SH-SY5Y (cell line): ENCODE results near the gene CERT1.

Source experiments
- GATA2 ChIP-seq: IDR thresholded peaks from 2 replicates; pipeline ENCODE4 v1.6.1; 2011; ENCODE audit warnings: mild to moderate bottlenecking, low read depth, low read length
- GATA3 ChIP-seq: IDR thresholded peaks from 2 replicates; pipeline ENCODE4 v1.6.1; 2011; ENCODE audit warnings: low read depth, mild to moderate bottlenecking, low read length, moderate library complexity

Gene CERT1, protein sequence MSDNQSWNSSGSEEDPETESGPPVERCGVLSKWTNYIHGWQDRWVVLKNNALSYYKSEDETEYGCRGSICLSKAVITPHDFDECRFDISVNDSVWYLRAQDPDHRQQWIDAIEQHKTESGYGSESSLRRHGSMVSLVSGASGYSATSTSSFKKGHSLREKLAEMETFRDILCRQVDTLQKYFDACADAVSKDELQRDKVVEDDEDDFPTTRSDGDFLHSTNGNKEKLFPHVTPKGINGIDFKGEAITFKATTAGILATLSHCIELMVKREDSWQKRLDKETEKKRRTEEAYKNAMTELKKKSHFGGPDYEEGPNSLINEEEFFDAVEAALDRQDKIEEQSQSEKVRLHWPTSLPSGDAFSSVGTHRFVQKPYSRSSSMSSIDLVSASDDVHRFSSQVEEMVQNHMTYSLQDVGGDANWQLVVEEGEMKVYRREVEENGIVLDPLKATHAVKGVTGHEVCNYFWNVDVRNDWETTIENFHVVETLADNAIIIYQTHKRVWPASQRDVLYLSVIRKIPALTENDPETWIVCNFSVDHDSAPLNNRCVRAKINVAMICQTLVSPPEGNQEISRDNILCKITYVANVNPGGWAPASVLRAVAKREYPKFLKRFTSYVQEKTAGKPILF

GRCh38 chr5:75511435-75512382 lies at the start of gene CERT1, which contains the start of gene POLK:
Gene CERT1, minus strand, starts transcription at chr5:75511629. Its CDS starts 422 bp downstream, at chr5:75511207.
Gene POLK, plus strand, starts transcription at chr5:75511891.
- no peak for TF ChIP-seq GATA3
- TF ChIP-seq GATA2 = no peak

DNA sequence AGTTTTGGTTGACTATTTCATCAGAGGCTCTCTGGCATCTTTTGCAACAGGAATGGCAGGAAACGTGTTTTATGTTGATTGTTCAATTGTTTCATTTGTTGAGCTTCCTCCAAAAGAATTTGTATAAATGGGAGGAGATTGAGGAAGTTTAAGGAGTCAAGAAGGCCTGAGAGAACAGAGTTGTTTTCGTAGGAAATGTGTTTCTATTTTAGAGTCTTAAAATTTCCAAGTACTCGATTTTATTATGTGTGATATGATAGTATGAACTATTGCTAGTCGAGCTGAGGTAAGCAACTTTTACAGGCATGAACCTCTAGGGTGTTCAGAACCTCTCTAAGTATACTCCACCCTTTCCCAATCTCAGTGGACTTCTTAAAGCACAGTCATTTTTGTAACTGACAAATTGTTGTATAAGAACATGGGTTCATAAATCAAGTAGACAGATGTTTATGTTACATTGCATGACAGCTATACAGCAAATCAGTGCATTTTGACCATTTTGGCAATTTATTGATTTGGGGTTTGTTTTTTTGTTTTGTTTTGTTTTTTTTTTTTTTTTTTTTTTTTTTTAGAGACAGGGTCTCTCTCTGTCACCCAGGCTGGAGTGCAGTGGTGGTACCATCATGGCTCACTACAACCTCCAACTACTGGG lies 47.7 kb upstream of the CERT1 start:
- no peak for TF ChIP-seq GATA2
- no peak for TF ChIP-seq GATA3

DNA sequence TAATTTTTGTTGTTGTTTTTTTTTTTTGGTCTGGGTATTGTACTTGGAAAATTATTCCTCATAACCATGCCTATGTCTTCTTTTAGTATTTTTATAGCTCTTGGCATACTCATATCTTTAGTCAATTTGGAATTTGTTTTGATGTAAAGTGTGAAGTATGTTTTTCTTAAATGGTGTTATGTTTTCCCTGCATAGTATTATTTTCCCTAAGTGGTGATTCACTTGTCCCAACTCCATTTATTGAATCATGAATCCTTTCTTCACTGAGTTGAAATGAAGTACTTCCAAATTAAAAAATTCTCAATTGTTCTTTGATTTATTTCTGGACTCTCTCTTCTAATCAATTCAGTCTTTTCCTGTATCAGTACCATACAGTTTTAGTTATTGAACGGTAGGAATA lies 46.8 kb upstream of the CERT1 start:
- TF ChIP-seq GATA2 (no peak), GATA3 (no peak)

DNA sequence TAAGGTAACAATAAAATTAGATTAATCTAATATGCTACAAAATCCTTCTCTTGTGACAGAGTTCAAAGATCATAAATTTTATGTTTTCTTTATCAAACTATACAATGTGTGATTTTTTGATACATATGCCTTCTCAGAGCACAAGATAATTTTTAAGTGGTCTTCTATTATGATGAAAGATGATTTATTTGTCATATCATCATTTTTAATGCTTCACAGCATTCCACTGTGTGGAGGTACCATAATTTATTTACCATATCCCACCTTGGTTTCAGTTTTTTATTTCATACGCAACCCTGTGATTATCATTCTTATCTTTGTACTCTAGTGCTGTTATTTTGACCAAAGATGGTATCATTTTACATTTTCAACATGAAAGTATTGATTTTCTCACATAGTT lies 41.9 kb upstream of the CERT1 start:
- TF ChIP-seq GATA3 (no peak), GATA2 (no peak)

DNA sequence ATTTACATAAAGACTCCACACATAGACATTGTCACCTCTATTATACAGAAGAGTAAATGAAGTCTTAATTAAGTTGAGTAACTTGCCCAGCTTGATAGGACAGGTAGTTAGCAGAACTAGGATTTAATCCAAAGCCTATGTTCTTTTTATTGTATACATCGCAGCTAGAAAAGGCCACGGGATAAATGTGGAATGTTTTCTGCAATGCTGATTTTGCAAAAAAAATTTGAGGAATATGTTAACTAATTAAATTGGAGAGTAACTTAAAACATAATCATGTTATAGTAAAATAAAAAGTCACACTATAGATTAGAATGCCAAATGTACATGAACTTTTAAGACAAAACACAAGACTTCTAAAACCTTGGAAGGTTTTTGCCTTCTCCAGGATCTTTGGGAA lies 41.3 kb upstream of the CERT1 start:
- TF ChIP-seq GATA3 (no peak), GATA2 (no peak)

GRCh38 chr5:75551471-75551870 lies 40.0 kb upstream of the CERT1 start:
- no peak for TF ChIP-seq GATA2
- TF ChIP-seq GATA3 = no peak

GRCh38 chr5:75550597-75550996 lies 39.2 kb upstream of the CERT1 start:
- TF ChIP-seq GATA2 = no peak
- no peak for TF ChIP-seq GATA3

- TF ChIP-seq GATA2 (no peak), GATA3 (no peak)
Measured at GRCh38 chr5:75547812-75548211, 36.4 kb upstream of the CERT1 start.

- TF ChIP-seq GATA2 (no peak), GATA3 (no peak)
Measured at GRCh38 chr5:75546830-75547229, 35.4 kb upstream of the CERT1 start.

DNA sequence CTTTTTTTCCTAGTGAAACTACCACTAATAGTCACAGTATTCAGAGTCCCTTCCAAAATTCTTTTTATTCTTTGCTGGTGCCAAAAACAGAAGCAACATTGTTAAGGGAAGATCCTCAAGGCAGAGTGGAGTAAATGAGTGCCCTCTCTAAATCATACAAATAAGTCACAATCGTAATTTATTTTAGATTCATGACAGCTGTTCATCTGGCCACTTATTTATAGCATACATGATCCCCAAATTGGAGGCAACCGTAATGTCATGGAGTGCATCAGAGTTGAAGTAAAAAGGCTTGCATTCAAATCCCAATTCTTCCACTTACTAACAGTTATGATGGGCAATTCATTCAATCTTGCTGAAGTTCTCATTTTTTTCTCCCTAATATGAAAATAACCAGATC lies 33.7 kb upstream of the CERT1 start:
- TF ChIP-seq GATA2 (no peak), GATA3 (no peak)

GRCh38 chr5:75538211-75538610 lies 26.8 kb upstream of the CERT1 start:
- TF ChIP-seq GATA3 = no peak
- no peak for TF ChIP-seq GATA2

DNA sequence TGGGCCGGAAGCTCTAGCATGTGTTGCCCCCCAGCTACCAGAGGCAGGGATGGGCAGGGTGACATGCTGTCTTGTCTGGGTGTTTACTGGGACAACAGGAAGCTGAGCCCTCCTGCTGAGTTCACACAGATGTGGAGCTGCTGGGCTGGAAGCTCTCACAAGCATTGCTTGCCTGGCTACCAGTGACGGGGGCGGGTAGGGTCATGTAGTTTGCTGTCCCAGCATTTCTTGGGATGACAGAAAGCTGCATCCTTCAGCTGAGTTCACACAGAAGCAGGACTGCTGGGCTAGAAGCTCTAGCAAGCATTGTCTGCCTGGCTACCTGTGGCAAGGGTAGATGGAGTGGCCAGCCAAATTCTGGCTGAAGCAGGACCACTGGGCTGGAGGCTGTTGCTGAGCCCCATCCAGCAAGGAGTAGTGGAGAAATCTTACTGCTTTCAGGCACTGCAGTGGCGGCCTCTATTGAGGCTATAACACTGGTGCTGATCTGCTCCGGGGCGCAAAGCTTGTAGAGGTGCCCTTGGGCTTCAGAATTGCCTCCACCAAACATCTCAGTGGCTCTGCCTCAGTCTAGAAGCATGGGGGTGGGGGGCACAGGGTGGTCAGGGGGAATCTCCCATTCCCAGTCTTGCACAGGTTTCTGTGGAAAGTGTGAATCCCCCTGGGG lies 25.4 kb upstream of the CERT1 start:
- TF ChIP-seq GATA2 (no peak), GATA3 (no peak)

DNA sequence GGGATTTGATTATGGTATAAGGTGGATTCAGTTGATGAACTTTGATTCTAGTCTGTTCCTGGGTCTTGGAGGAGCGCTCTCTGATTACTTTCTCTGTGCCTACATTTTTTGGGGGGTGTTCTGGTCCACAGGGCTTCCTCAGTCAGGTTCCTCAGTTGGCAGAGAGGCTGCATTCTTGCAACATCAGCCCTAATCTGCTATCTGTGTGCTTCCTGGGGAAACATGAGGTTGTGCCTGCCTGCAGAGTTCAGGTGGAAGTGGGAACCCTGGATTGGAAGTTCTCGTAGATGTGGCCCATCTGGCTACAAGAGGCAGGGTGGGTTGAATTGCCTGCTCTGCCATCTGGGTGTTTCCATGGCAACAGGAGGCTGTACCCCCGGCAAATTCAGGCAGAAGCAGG lies 24.7 kb upstream of the CERT1 start:
- TF ChIP-seq GATA2 = no peak
- TF ChIP-seq GATA3 = no peak
